8988T (cell line): ENCODE measurements around the gene SMIM9.

Experiments
- DNase-seq: peaks from one replicate; pipeline ENCODE4 v3.0.0; 2011

The SMIM9 gene

DNA sequence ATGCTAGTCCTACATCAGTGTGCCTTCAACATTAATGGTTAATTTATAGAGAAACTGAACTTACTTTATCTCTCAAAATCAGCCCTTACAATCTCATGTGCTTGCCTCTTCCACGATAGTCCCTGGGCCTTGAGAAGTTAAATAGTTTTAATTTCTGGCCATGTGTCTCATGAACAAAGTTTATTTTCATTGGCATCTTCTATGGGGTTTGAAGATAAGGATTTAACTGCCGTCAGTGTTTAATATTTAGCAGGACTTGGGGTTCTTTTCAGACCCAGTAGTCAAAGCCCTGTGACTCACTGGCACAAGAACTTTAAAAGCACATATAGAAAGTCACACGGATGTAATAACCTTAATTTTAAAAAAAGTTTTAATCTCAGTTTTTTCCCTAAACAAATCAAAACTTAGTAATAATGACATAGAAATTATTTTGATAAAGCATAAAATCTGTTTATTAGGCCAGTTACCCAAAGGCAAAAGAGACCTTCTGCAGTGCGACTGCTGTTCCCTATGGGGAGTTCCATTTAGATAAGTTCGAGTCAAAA, 19.1 kb downstream of the SMIM9 start:
- no peak for DNase-seq

DNA sequence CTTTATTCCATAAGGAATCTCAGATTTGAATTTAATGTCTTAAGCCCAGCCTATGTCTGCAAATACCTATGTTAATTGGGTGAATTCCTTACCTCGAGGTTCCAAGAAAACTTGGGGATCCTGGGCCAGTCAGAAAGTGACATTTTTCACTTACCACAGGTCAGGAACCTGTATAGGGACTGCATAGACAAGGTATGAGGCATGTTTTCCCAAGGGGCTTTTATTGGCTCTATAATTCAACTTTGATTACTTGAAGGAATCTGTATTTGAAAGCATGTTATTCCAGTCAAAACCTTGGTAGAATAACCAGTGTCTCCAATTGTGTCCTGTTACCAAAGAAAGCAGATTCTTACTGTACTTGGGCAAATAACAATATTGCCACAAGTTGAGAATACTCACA, 20.7 kb downstream of the SMIM9 start:
- DNase-seq: no peak

GRCh38 chrX:154812341-154813101, 21.9 kb downstream of the SMIM9 start:
- DNase-seq: no peak

- DNase-seq: no peak
Observed at GRCh38 chrX:154809939-154810665, 24.4 kb downstream of the SMIM9 start.

DNA sequence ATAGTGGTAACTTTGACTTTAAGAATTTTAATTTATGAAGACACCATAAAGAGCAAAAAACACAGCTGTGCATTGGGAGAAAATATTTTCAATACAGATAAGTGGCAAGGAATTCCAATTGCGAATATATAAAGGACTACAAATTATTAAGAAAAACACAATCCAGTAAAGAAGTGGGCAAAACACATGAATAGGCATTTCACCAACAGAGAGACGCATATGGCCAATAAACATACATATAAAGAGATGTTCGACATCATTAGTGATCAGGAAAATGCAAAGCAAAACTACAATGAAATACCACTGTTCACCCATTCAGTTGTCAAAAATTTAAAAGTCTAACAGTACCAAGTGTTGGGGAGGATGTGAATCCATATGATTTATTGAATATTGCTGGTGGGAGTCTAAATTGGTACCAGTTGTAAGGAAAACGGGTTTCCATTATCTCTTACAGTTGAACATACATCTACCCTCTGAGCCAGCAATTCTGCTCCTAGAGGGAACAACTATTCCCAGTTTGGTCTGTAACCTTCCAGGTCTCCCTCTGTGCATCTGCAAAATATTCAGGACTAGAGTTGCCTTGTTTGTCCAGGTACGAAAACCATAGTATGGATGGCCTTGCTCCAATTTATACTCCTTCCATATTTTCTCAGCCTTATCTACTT, 27.5 kb downstream of the SMIM9 start:
- no peak for DNase-seq

- no peak for DNase-seq
Observed at GRCh38 chrX:154805696-154806091, 28.8 kb downstream of the SMIM9 start.

- DNase-seq: peak; percentile 40
Observed at GRCh38 chrX:154804957-154805695, 29.3 kb downstream of the SMIM9 start, which contains the start of gene MPP1. TSS of gene MPP1 (minus strand) at chrX:154805485. CDS start at chrX:154805373, 112 bp downstream.

DNA sequence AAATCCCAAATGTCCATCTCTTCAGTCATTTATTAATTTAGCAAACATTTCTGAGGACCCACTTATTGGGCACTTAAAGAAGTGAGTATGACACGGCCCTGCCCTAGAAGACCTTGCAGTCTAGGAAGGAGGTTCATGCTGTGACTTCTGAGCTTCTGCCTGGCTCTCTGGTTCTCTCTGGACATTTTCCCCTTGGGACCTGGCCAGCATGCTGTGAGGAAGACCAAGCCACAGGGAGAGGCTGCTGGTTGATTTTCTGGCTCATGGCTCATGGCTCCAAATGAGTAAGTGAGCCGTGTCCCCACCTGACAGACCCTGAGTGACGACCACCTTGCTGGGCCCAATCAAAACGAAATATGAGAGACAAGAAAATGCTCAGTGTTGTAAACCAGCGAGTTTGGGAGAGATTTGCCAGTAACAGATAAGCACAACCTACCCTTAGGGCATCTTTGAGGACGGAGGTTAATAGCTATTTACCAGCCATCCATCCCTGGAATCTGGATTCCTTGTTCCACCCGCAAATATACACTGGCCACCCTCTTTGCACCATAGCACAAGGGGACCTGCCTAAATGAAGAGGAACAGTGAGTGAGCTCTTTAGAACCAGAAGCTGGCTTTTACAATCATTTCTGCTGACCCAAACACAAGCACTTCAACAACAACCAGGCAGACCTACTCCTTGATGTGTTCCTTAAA, 30.1 kb downstream of the SMIM9 start:
- DNase-seq: no peak

GRCh38 chrX:154802947-154803346, 31.5 kb downstream of the SMIM9 start:
- DNase-seq: no peak

DNA sequence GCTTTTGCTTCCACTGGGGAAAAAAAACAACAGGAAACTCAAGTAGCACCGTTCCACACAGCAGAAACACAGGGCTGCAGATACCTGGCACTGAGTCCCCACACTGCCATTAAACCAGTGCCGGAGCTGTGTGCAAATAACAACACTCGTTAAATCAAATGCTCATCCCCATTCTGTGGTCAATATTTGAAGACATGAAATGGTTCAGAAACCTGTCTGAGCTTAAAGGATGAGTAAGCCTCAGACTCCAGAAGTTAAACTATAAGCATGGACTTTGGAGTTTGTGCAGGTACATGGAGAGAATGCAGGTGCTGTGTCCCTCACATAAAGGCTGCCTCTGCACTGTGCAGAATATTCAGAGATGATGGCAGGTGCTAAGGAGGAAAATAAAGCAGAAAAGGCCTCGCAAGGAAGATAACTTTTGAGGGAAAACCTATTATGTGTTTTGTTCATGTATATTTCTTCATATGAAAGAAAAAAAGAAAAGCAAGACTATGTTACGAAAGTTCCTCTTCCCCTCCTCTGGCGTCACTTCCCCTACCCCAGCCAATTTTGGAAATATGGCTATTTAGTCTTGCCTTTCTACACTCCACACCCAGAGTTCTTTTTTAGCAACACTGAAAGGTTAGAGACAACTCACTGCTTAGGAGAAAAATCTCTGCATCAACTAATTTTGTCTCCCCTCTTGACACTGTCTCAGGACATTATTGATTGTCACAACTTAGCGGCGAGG, 33.8 kb downstream of the SMIM9 start:
- no peak for DNase-seq

DNA sequence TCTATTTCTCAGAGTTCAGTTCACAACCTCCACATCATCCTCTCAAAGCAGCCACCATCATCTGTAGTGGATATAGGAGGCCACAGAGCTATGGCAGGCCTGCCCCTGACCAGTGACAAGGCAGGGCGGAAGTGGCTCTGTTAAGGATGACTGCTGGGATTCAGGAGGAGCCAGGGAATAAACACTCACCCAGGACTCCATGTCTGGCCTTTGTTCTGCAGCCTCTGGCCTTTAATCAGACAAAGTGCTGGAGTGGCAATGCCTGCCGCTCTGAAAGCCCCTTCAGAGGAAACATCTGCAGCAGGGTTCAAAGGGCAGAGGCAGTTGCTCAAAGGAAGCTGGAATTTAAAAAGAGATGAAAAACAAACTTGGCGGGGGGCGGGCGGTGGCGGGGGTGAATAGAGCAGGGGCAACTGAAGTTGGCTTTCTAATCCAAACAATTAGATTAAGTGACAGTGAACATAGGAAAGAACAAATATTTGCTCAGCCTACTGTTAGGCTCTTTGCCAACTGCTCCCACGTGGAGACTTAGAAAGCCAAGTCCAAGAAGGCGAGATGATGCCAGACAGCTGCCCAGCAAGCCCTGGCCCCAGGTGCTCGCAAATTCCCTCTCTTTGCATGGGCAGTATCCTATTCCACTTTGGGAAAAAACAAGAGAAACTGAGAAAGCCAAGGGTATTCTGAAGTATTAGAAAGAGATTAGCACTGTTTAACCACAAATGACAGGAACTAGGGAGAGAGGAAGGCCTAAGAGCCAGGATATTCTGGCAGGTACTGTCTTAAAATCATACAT, 34.7 kb downstream of the SMIM9 start:
- DNase-seq: no peak

DNA sequence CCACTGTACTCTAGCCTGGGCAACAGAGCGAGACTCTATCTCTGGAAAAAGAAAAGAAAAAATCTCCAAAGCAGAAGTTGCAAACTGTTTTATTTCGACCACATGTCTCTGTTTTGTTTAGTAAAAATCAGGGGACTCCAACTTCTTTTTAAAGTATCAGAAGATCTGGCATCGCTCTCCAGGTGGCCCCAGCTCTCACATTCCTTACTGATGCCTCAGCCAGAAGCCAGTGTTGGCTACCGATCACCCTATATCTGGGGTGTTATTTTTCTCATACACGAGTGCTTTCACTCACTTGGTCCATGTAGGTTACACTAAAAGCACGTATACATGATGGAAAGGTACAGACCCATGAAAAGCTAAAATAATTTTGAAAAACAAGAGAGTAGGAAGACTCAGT, 37.5 kb downstream of the SMIM9 start:
- no peak for DNase-seq

DNA sequence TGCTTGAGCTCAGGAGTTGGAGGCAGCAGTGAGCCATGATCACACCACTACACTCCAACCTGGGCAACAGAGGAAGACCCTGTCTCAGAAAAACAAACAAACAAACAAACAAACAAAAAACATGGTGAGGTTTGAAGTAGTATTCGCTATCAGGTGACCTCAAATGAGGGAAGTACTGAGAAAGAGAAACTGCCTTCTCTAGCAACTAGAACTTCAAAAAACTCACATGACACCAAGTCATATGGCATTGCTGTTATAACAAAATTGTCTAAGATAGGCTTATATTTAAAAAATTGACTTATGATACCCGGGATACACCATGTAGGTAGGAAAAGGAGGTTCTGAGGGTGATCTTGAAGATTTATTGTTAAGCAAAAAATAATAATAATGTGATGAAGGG, 39.4 kb downstream of the SMIM9 start:
- no peak for DNase-seq

- DNase-seq: no peak
Observed at GRCh38 chrX:154793084-154793795, 41.2 kb downstream of the SMIM9 start.

GRCh38 chrX:154791939-154792338, 42.5 kb downstream of the SMIM9 start:
- no peak for DNase-seq

DNA sequence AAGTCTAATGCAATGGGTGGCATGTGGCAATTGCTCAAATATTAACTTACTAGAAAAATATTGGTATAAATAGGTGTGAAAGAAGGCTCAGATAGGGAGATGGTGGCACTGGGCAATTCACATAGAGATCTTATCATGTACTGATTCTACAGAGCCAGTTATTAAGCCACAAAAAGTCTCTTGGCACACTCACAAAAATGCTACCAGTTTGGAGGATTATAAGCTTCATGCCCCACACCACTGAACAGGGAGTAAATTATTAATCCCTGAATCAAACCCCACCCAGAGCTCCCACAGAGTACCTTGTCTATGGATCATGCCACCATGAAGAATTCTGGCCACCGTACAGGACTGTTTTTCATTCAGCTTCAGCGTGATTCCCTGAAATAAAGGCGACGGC, 43.0 kb downstream of the SMIM9 start:
- DNase-seq: no peak

GRCh38 chrX:154785716-154786115, 48.7 kb downstream of the SMIM9 start:
- DNase-seq: no peak

- DNase-seq: no peak
Observed at GRCh38 chrX:154784149-154784995, 50.1 kb downstream of the SMIM9 start.

DNA sequence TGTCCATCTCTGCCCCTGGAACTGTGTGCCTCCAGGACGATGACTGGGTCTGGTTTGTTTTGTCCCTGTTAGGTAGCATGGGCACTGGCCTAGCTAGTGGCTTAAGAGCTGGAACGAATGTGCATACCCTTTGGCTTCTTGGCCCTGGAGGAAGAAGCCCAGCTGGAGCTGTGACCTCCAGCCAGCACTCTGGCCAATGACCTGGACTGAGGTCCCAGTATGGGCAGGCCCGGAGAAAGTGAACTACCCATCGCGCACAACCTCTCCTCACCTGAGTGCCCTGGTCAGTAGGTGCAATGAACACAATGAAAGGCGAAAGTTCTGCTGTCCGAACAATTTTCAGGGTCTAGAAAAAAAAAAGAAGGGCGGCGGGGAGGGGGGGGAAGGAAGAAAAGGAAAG, 53.5 kb downstream of the SMIM9 start:
- no peak for DNase-seq
